HepG2 (cell line): ENCODE results near the gene CDC14B. TPM values are rescaled to one million over a fixed set of nuclear protein-coding genes. Genes with fewer than 3 reads are reported as not detected.

ENCODE experiments used
- CEBPG ChIP-seq: IDR thresholded peaks from 2 replicates; pipeline ENCODE4 v1.6.1; 2016
- GZF1 ChIP-seq: sonication (generic); formaldehyde crosslinking; IDR thresholded peaks from 2 replicates; pipeline ENCODE4 v1.5.1; 2020; ENCODE audit warnings: mild to moderate bottlenecking, missing genetic modification reagents
- HDAC1 ChIP-seq: sonication (generic); formaldehyde crosslinking; IDR thresholded peaks from 2 replicates; pipeline ENCODE4 v1.5.1; 2020; ENCODE audit warnings: mild to moderate bottlenecking, missing genetic modification reagents
- HDAC2 ChIP-seq: sonication (generic); formaldehyde crosslinking; IDR thresholded peaks from 2 replicates; pipeline ENCODE4 v1.4.0; 2020; ENCODE audit warnings: missing genetic modification reagents
- HNRNPL ChIP-seq: fragments of 200-400 bp; formaldehyde crosslinking; IDR thresholded peaks from 2 replicates; pipeline ENCODE4 v1.6.1; 2017; ENCODE audit warnings: mild to moderate bottlenecking, low read depth, low read length
- KLF15 ChIP-seq: sonication (generic); formaldehyde crosslinking; IDR thresholded peaks from 2 replicates; pipeline ENCODE4 v1.8.1; 2023; ENCODE audit warnings: borderline replicate concordance, mild to moderate bottlenecking, inconsistent platforms, missing genetic modification reagents, mixed read lengths
- LCORL ChIP-seq, 2 experiments: fragments of 450-650 bp in 1 of 2; sonication (generic) in 1 of 2; formaldehyde crosslinking in 1 of 2; IDR thresholded peaks; 2 replicates each; pipeline versions ENCODE4 v1.5.0 to v1.6.1; 2017 to 2020; ENCODE audit warnings: antibody characterized with exemption in 1 of 2, missing genetic modification reagents in 1 of 2
- MAZ ChIP-seq, 2 experiments: sonication (generic) in 1 of 2; formaldehyde crosslinking in 1 of 2; IDR thresholded peaks; 2 replicates each; pipeline versions ENCODE4 v1.5.0 to v1.6.1; 2012 to 2020; ENCODE audit warnings: low read depth in 2 of 2, mild to moderate bottlenecking in 2 of 2, borderline replicate concordance in 1 of 2, improper control_type of control experiment in 1 of 2, low read length in 1 of 2, missing genetic modification reagents in 1 of 2, moderate library complexity in 1 of 2
- ONECUT2 ChIP-seq: sonication (generic); formaldehyde crosslinking; IDR thresholded peaks from 2 replicates; pipeline ENCODE4 v1.4.0; 2020; ENCODE audit warnings: missing genetic modification reagents
- ZBTB38 ChIP-seq: sonication (generic); formaldehyde crosslinking; IDR thresholded peaks from 2 replicates; pipeline ENCODE4 v1.5.1; 2020; ENCODE audit warnings: mild to moderate bottlenecking, missing genetic modification reagents
- ZKSCAN1 ChIP-seq: fragments of 150-350 bp; IDR thresholded peaks from 2 replicates; pipeline ENCODE4 v1.6.1; 2014; ENCODE audit warnings: low read length
- ZNF205 ChIP-seq: IDR thresholded peaks from 2 replicates; pipeline ENCODE4 v1.6.1; 2018; ENCODE audit warnings: missing biosample characterization, missing genetic modification reagents
- ZNF674 ChIP-seq: sonication (generic); formaldehyde crosslinking; IDR thresholded peaks from 2 replicates; pipeline ENCODE4 v1.5.0; 2020; ENCODE audit warnings: low read depth, mild to moderate bottlenecking, missing genetic modification reagents
- polyA plus RNA-seq, 8 experiments: library from polyadenylated mRNA; depleted of rRNA in 3 of 8; stranded (reverse) in 7 of 8; unstranded in 1 of 8; fragments of >200 nt; fragmentation: Illumina TruSeq in 4 of 8; extraction: Trizol in 4 of 8; gene quantifications; 2 replicates each; pipeline versions ENCODE4 v1.2.1 to v1.2.3, GENCODE V29; 2011 to 2016; ENCODE audit warnings: low read depth in 4 of 8, missing spikeins in 1 of 8, mixed read lengths in 1 of 8; ENCODE audit not compliant: insufficient read depth in 1 of 8
- total RNA-seq, 5 experiments: library from RNA; depleted of rRNA; stranded (reverse); fragments of >200 nt; fragmentation: Illumina TruSeq; extraction: Trizol; gene quantifications; 2 replicates each; pipeline ENCODE4 v1.2.3, GENCODE V29; 2016; ENCODE audit warnings: low read depth in 1 of 5
- TF ChIP-seq, protein P1 (sequence below): sonication (generic); formaldehyde crosslinking; IDR thresholded peaks from 2 replicates; pipeline ENCODE4 v1.5.0; 2020; ENCODE audit warnings: missing genetic modification reagents
- TF ChIP-seq, protein P2 (sequence below): sonication (generic); formaldehyde crosslinking; IDR thresholded peaks from 2 replicates; pipeline ENCODE4 v1.4.0; 2020; ENCODE audit warnings: mild to moderate bottlenecking, low read depth, missing genetic modification reagents
- TF ChIP-seq, protein P3 (sequence below), 2 experiments: sonication (generic) in 1 of 2; formaldehyde crosslinking in 1 of 2; IDR thresholded peaks; 2 replicates each; pipeline versions ENCODE4 v1.5.1 to v1.6.1; 2011 to 2020; ENCODE audit warnings: borderline replicate concordance in 1 of 2, low read depth in 1 of 2, low read length in 1 of 2, mild to moderate bottlenecking in 1 of 2, missing genetic modification reagents in 1 of 2, moderate library complexity in 1 of 2
- TF ChIP-seq, protein P4 (sequence below): sonication (generic); formaldehyde crosslinking; conservative IDR thresholded peaks from 2 replicates; pipeline ENCODE4 v1.4.0; 2020; ENCODE audit warnings: mild to moderate bottlenecking, missing genetic modification reagents, moderate library complexity

The CDC14B gene
- total and polyA plus RNA-seq, 2 of the 13 experiments (the other 11 are each of a cell fraction or from before 2014, with no cell fraction given), result 25.8 to 33.3 TPM

DNA sequence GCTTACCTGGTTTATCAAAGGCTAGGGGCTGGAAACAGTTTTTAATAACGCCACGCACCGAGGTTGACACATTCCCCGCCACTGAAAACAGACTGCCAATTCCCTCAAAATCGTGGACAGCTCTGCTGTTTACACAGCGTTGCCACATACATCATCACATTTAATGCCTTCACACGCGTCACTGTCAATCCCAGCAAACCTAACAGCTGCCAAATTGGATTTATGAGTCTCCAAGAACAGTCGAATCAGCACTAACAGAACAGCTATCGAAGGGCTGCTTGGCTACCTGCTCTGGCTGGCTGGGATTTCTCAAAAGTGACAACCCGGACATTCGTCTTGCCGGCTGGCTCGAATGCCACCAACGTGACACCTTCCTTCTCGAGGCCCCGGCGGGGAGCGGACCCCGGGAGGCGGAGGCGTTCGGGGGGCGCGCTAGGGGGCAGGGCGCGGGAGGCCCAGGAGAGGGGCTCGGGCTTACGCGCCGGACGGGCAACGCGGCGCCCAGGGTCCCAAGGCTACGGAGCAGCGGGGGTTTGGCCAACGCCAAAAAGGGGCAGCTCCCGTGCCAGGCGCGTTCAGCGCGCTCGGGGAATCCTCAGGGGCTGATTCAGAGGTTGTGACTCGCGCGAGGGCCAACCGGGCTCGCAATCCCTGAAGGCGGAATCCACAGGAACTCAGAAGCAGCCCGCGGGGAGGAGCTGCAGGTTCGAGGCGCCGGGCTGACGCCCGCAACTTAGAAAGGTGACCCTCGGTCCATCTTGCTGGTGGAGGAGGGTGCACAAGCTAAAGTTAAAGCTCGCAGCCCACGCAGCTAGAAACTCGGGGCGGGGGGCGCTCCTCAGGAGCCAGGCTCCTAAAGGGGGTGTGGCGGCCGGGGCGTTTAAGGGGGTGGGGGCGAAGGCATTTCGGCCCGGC lies 1.2 kb downstream of the CDC14B start (continued):
- TF ChIP-seq HDAC2 (CRISPR knock-in tag), result 0 out of 2 replicates have a peak, but pooled peaks have one; percentile 13
- no peak for TF ChIP-seq ZNF205 (CRISPR knock-in tag)
- TF ChIP-seq, protein P1, sequence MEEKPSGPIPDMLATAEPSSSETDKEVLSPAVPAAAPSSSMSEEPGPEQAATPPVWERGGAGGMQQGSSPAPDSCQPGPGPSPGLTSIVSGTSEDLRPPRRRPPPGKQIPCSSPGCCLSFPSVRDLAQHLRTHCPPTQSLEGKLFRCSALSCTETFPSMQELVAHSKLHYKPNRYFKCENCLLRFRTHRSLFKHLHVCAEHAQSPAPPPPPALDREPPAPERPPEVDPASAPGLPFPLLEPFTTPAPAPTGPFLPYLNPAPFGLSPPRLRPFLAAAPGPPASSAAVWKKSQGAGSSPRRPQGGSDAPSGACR, result 0 out of 2 replicates have a peak, but pooled peaks have one; percentile 52
- TF ChIP-seq, protein P2, sequence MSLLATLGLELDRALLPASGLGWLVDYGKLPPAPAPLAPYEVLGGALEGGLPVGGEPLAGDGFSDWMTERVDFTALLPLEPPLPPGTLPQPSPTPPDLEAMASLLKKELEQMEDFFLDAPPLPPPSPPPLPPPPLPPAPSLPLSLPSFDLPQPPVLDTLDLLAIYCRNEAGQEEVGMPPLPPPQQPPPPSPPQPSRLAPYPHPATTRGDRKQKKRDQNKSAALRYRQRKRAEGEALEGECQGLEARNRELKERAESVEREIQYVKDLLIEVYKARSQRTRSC (CRISPR knock-in tag), result no peak
- no peak for TF ChIP-seq GZF1 (CRISPR knock-in tag)
- peak; percentile 56; the same call in 1 of the 2 replicates for TF ChIP-seq CEBPG (CRISPR knock-in tag)
- TF ChIP-seq LCORL (IDR thresholded peaks at IDR 0.05), result no peak
- TF ChIP-seq LCORL (CRISPR knock-in tag; IDR thresholded peaks at IDR 0.05), result peak; percentile 74; the same call in 1 of the 2 replicates
- 0 out of 2 replicates have a peak, but pooled peaks have one; percentile 38 for TF ChIP-seq ZNF674
- no peak for TF ChIP-seq ZKSCAN1
- TF ChIP-seq ZBTB38 (CRISPR knock-in tag), result peak; percentile 56; the same call in 1 of the 2 replicates
- TF ChIP-seq KLF15 (CRISPR knock-in tag), result no peak
- TF ChIP-seq MAZ (IDR thresholded peaks at IDR 0.05; ENCODE audit: borderline replicate concordance, low read depth, low read length), result no peak
- peak; percentile 79; the same call in 1 of the 2 replicates for TF ChIP-seq MAZ (CRISPR knock-in tag; IDR thresholded peaks at IDR 0.05; ENCODE audit: low read depth)
- TF ChIP-seq, protein P3, sequence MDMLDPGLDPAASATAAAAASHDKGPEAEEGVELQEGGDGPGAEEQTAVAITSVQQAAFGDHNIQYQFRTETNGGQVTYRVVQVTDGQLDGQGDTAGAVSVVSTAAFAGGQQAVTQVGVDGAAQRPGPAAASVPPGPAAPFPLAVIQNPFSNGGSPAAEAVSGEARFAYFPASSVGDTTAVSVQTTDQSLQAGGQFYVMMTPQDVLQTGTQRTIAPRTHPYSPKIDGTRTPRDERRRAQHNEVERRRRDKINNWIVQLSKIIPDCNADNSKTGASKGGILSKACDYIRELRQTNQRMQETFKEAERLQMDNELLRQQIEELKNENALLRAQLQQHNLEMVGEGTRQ (IDR thresholded peaks at IDR 0.05; ENCODE audit: low read depth, low read length), result 0 out of 2 replicates have a peak, but pooled peaks have one; percentile 1
- TF ChIP-seq, protein P3 (CRISPR knock-in tag; IDR thresholded peaks at IDR 0.05; ENCODE audit: borderline replicate concordance), result no peak
- no peak for TF ChIP-seq ONECUT2
- TF ChIP-seq HDAC1 (CRISPR knock-in tag), result peak; percentile 85
- TF ChIP-seq, protein P4, sequence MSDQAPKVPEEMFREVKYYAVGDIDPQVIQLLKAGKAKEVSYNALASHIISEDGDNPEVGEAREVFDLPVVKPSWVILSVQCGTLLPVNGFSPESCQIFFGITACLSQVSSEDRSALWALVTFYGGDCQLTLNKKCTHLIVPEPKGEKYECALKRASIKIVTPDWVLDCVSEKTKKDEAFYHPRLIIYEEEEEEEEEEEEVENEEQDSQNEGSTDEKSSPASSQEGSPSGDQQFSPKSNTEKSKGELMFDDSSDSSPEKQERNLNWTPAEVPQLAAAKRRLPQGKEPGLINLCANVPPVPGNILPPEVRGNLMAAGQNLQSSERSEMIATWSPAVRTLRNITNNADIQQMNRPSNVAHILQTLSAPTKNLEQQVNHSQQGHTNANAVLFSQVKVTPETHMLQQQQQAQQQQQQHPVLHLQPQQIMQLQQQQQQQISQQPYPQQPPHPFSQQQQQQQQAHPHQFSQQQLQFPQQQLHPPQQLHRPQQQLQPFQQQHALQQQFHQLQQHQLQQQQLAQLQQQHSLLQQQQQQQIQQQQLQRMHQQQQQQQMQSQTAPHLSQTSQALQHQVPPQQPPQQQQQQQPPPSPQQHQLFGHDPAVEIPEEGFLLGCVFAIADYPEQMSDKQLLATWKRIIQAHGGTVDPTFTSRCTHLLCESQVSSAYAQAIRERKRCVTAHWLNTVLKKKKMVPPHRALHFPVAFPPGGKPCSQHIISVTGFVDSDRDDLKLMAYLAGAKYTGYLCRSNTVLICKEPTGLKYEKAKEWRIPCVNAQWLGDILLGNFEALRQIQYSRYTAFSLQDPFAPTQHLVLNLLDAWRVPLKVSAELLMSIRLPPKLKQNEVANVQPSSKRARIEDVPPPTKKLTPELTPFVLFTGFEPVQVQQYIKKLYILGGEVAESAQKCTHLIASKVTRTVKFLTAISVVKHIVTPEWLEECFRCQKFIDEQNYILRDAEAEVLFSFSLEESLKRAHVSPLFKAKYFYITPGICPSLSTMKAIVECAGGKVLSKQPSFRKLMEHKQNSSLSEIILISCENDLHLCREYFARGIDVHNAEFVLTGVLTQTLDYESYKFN (CRISPR knock-in tag), result peak; percentile 7; the same call in 1 of the 2 replicates
- TF ChIP-seq HNRNPL, result peak; percentile 31; the same call in 1 of the 2 replicates
